Gastroesophageal sphincter (tissue), 3 donors: ENCODE data around the gene FGF14.

Experiments used
- EP300 ChIP-seq: sonication (generic); formaldehyde crosslinking; IDR thresholded peaks from one replicate; pipeline ENCODE4 v1.6.1; 2017; ENCODE audit warnings: antibody characterized with exemption, mild to moderate bottlenecking
- POLR2AphosphoS5 ChIP-seq: sonication (generic); formaldehyde crosslinking; IDR thresholded peaks from one replicate; pipeline ENCODE4 v1.6.1; 2017; ENCODE audit warnings: antibody characterized with exemption
- TF ChIP-seq, protein P1 (sequence below), 4 experiments: fragments of 200-600 bp in 2 of 4; fragments of 450-650 bp in 2 of 4; sonication (generic) in 1 of 4; IDR thresholded peaks; one replicate each; pipeline ENCODE4 v1.5.1; 2017 to 2019; ENCODE audit warnings: antibody characterized with exemption in 4 of 4, mild to moderate bottlenecking in 2 of 4, moderate library complexity in 2 of 4

GRCh38 chr13:101828119-101828518 lies 573.7 kb downstream of the FGF14 start:
- TF ChIP-seq, protein P1, sequence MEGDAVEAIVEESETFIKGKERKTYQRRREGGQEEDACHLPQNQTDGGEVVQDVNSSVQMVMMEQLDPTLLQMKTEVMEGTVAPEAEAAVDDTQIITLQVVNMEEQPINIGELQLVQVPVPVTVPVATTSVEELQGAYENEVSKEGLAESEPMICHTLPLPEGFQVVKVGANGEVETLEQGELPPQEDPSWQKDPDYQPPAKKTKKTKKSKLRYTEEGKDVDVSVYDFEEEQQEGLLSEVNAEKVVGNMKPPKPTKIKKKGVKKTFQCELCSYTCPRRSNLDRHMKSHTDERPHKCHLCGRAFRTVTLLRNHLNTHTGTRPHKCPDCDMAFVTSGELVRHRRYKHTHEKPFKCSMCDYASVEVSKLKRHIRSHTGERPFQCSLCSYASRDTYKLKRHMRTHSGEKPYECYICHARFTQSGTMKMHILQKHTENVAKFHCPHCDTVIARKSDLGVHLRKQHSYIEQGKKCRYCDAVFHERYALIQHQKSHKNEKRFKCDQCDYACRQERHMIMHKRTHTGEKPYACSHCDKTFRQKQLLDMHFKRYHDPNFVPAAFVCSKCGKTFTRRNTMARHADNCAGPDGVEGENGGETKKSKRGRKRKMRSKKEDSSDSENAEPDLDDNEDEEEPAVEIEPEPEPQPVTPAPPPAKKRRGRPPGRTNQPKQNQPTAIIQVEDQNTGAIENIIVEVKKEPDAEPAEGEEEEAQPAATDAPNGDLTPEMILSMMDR (IDR thresholded peaks at IDR 0.05), result no peak
- no peak for TF ChIP-seq POLR2AphosphoS5
- no peak for TF ChIP-seq EP300
